ENCODE measurements around the gene IL36B. TPM values are rescaled to one million over a fixed set of nuclear protein-coding genes. Genes with fewer than 3 reads are reported as not detected.

IL36B gene
- total RNA-seq, 1 donor from 2014 or later, result not detected

DNA sequence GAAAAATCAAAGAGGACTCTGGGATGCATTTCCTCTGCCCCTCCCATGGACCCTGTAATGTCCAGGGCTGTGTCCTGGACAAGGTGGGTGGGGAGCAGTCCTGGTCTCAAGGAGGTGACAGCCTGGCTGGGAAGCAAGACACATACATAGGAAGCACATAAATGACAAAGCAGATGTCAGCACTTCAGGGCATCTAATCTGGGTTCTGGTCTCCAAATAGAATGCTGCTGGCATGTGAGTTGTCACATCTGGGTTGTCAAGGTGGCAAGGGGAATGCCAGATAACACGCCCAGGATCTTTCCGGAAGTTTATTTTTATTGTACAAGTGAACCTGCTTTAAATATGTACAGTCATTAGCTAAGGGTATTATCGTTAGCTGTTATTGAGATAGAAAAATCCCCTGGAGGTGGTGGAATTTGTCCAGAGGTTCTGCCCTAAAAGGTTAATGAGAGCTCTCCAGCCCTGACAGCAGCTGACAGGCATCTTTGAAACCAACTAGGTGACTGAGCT, 20.7 kb upstream of the IL36B start:
- H3K4me3 ChIP-seq (ENCODE audit: low read depth, low read length), result no peak overlapping the region
- H3K27me3 ChIP-seq (ENCODE audit: control insufficient read depth, insufficient read depth, low read length), result no peaks in the 10 kb centered on the region
- no peak for TF ChIP-seq CTCF (IDR thresholded peaks at IDR 0.05; ENCODE audit: insufficient read depth, low read length, severe bottlenecking)
- no peak for DNase-seq (ENCODE audit: low read depth)
- peak; percentile 47 for FAIRE-seq
- H3K36me3 ChIP-seq (ENCODE audit: control insufficient read depth, insufficient read depth, low read length), result no peaks in the 10 kb centered on the region

DNA sequence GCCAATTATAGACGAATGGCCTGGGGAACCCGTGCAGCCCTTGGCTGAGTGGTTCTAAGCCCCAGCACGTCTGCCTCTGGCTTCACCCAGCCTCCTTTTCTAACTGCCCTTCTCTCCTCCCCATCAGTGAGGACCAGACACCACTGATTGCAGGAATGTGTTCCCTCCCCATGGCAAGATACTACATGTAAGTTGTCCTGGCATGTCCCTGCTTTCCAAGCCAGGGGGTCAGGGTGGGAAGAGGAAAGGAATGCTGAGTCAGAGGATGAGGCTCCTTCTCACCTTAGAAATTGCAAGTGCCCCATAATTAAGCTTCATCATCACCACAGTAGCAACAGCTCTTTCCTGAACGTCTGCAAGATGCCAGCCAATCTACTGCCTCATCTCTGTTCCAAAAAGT, 19.9 kb upstream of the IL36B start:
- FAIRE-seq (peak; percentile 43), DNase-seq (ENCODE audit: low read depth) (peak; percentile 99)
- TF ChIP-seq CTCF (IDR thresholded peaks at IDR 0.05; ENCODE audit: insufficient read depth, low read length, severe bottlenecking), result no peak
- H3K27me3 ChIP-seq (ENCODE audit: control insufficient read depth, insufficient read depth, low read length), result no peaks in the 10 kb centered on the region
- H3K36me3 ChIP-seq (ENCODE audit: control insufficient read depth, insufficient read depth, low read length), result no peaks in the 10 kb centered on the region
- no peak overlapping the region for H3K4me3 ChIP-seq (ENCODE audit: low read depth, low read length)

DNA sequence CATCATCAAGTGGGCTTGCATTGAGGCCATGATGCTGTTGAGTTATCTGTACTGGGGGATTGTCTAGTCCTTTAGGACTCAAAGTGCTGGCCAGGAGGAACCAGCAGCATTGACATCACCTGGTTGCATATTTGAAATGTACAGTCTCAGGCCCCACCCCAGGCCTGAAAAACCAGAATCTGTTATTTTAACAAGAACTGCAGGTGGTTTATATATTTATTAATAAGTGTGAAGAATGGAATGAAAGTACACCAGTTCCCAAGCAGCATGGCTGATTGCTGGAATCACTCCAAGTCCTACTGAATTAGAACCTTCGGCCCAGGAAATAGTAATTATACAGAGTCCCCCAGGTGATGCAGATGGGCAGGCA, 17.9 kb upstream of the IL36B start:
- Histone ChIP-seq H3K27me3 (ENCODE audit: control insufficient read depth, insufficient read depth, low read length) (no peaks in the 10 kb centered on the region), H3K36me3 (ENCODE audit: control insufficient read depth, insufficient read depth, low read length) (no peaks in the 10 kb centered on the region), H3K4me3 (ENCODE audit: low read depth, low read length) (no peak overlapping the region)
- no peak for DNase-seq (ENCODE audit: low read depth)
- TF ChIP-seq CTCF (IDR thresholded peaks at IDR 0.05; ENCODE audit: insufficient read depth, low read length, severe bottlenecking), result no peak
- no peak for FAIRE-seq

DNA sequence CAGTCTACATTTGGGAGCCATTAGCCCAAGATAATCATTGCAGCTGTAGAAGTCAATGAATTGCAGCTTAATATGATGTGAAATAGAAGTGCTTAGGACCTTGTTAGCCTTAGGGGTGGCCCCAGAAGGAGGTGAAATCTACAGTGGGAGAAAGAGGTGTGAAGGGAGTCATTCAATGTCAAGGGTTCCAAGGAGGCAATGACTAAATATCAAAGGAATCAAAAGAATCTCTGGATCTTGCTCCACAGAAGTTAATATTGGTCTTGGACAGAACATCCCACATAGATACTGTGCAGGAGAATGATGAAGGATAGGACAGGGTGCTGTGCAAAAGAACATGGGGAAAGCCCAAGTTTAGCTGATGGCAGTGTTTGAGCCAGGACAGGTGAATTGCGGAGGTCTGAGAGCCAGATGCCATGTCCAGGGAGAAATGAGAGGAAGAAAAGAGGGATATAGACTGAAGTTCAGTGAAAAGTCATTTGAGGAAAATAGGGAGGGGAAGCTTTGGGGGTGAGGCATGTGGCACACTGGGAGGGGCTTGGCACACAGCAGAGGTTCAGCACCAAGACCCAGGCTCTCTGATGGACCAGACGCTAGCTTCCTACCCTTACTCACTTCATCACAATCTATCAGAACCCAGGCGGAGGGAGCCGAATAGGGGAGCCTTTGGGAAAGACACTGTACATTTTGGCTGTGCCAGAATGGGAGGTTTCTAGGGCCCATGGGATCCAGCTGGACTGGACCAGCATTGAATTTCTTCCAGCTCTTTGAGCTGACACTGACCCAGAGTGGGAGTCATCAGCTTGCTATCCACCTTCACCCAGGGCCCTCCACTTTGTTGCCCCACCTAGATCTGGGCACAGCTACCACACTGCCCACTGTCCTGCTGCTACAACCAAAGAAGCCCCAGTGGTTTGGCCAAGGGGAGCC, 17.3 kb upstream of the IL36B start:
- peak; percentile 35 for DNase-seq (ENCODE audit: low read depth)
- Histone ChIP-seq H3K36me3 (ENCODE audit: control insufficient read depth, insufficient read depth, low read length) (no peaks in the 10 kb centered on the region), H3K4me3 (ENCODE audit: low read depth, low read length) (no peak overlapping the region), H3K27me3 (ENCODE audit: control insufficient read depth, insufficient read depth, low read length) (no peaks in the 10 kb centered on the region)
- FAIRE-seq, result no peak
- TF ChIP-seq CTCF (IDR thresholded peaks at IDR 0.05; ENCODE audit: insufficient read depth, low read length, severe bottlenecking), result no peak

- no peaks in the 10 kb centered on the region for H3K27me3 ChIP-seq (ENCODE audit: control insufficient read depth, insufficient read depth, low read length)
- H3K36me3 ChIP-seq (ENCODE audit: control insufficient read depth, insufficient read depth, low read length), result no peaks in the 10 kb centered on the region
- TF ChIP-seq CTCF (IDR thresholded peaks at IDR 0.05; ENCODE audit: insufficient read depth, low read length, severe bottlenecking), result no peak
- FAIRE-seq (no peak), DNase-seq (ENCODE audit: low read depth) (peak; percentile 83)
- no peak overlapping the region for H3K4me3 ChIP-seq (ENCODE audit: low read depth, low read length)
These were observed 16.2 kb upstream of the IL36B start for GRCh38 chr2:113068706-113069485.
